IPS DF 6.9 (cell line): ENCODE measurements around the gene PTPN14.

Experiments
- DNase-seq: peaks from one replicate; pipeline ENCODE4 v3.0.0-alpha.2; 2013; ENCODE audit warnings: low read depth, low spot score
- H3K27ac ChIP-seq: one replicate; pipeline ENCODE4 v1.5.1; 2013; ENCODE audit warnings: low read length, control low read depth
- H3K27me3 ChIP-seq: 2 replicates; pipeline ENCODE4 v1.6.1; 2013; ENCODE audit warnings: mild to moderate bottlenecking, low read length; ENCODE audit not compliant: control insufficient read depth, insufficient read depth
- H3K36me3 ChIP-seq: 2 replicates; pipeline ENCODE4 v1.6.1; 2013; ENCODE audit warnings: low read length; ENCODE audit not compliant: control insufficient read depth, insufficient read depth
- H3K4me1 ChIP-seq: 2 replicates; pipeline ENCODE4 v1.6.1; 2013; ENCODE audit warnings: low read length; ENCODE audit not compliant: control insufficient read depth, insufficient read depth
- H3K4me3 ChIP-seq: 2 replicates; pipeline ENCODE4 v1.5.1; 2013; ENCODE audit warnings: mild to moderate bottlenecking, low read length
- H3K9me3 ChIP-seq: 2 replicates; pipeline ENCODE4 v1.6.1; 2013; ENCODE audit warnings: low read length, inconsistent platforms; ENCODE audit not compliant: control insufficient read depth, insufficient read depth
- WGBS: extraction: QIAGEN DNeasy Blood & Tissue Kit; methylation state at CpG from one replicate; pipeline ENCODE4 v1.1.7; 2013; ENCODE audit warnings: mixed read lengths, missing lambda C conversion rate; ENCODE audit not compliant: insufficient read length, insufficient coverage; 5-methylcytosine and 5-hydroxymethylcytosine counted together

Gene PTPN14

DNA sequence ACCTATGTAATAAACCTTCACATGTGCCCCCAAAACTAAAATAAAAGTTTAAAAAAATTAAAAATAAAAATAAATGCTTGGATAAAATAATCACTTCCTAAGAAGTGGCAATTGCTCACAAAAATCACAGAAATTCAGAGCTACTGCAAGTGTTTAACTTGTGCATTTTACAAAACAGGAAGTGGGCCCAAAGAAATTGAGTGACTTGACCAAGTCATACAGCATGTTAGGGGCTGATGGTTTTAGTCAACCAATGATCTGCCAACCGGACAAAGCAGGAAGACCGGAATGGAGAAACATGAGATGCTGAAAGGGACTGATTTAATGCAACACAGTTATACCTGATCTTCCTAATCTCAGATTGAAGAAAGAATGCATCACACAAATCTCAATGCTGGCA, 173.9 kb downstream of the PTPN14 start:
- no peak for DNase-seq
- H3K36me3 ChIP-seq, result peaks cover 3% of the 10 kb centered on the region; the same call in 1 of the 2 replicates
- no peak overlapping the region for H3K27ac ChIP-seq
- WGBS, result no CpG with 5 or more reads among the region's 2 CpGs
- H3K27me3 ChIP-seq, result no peaks in the 10 kb centered on the region
- H3K4me1 ChIP-seq, result 0 out of 2 replicates have a peak, but pooled peaks cover 1% of the 10 kb centered on the region
- H3K4me3 ChIP-seq, result no peak overlapping the region
- H3K9me3 ChIP-seq, result no peaks in the 10 kb centered on the region

DNA sequence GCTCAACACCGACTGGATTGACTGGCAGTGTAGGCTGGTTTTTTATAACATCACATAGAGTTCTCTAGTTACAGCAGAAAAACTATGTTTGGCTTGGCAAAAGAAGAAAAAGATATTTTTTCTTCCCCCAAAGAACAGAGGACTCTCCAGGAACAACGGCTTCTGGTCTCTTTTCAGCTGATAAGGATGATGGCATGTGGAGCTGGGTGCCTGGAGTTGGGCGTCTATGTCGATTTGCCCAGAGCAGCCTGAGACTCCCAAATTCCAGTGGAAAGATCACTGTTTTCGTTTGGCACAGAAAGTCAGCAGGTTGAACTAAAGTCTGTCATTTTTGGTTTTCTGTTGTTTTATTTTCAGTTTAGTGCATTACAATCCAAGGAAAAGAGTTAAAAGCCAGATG, 179.3 kb downstream of the PTPN14 start:
- peaks cover 6% of the 10 kb centered on the region; the same call in 1 of the 2 replicates for H3K36me3 ChIP-seq
- WGBS, result no CpG with 5 or more reads among the region's 5 CpGs
- no peak overlapping the region for H3K27ac ChIP-seq
- H3K9me3 ChIP-seq, result no peaks in the 10 kb centered on the region
- no peak overlapping the region for H3K4me3 ChIP-seq
- DNase-seq, result no peak
- H3K4me1 ChIP-seq, result no peaks in the 10 kb centered on the region
- no peaks in the 10 kb centered on the region for H3K27me3 ChIP-seq

DNA sequence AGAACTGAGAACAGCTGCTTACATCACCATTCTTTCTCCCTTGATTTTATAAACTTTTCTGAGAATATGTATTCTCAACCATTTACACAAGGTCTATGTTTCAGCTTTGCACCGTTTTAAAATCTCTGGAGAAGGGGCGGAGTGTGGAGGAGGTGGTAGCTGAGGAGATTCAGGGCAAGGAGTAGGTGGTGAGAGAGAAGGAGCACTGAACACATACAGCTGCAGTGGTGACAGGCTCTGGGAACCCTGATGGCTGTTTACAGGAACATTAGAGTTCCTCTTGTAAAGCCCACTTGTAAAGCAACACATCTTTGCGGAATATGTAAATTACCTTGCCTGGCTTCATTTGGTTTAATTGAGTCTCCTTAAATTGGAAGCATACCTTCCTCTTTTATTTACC, 180.8 kb downstream of the PTPN14 start:
- H3K27ac ChIP-seq, result no peak overlapping the region
- no peaks in the 10 kb centered on the region for H3K27me3 ChIP-seq
- no CpG with 5 or more reads among the region's 3 CpGs for WGBS
- peaks cover 3% of the 10 kb centered on the region; the same call in 1 of the 2 replicates for H3K36me3 ChIP-seq
- DNase-seq, result no peak
- no peaks in the 10 kb centered on the region for H3K4me1 ChIP-seq
- no peak overlapping the region for H3K4me3 ChIP-seq
- H3K9me3 ChIP-seq, result no peaks in the 10 kb centered on the region

DNA sequence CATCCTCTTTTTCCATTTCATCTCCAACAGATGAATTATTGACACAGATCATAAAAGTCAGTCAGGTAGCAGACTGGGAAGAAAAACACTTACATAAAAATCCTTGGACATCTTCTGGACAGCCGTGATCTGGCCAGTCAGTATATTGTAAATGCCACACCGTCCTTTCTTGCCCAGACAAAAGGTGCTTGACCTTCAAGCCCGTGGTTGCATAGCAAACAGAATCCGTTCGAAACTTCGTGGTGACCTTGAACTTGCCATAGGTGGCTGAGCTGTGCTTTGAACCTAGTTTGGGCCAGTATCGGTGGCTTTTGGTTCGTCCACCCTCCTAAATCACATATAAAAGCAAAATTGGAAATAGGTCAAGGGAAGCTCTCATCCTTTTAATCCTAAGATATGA, 182.0 kb downstream of the PTPN14 start:
- H3K9me3 ChIP-seq, result no peaks in the 10 kb centered on the region
- no peak for DNase-seq
- H3K4me3 ChIP-seq, result no peak overlapping the region
- no CpG with 5 or more reads among the region's 8 CpGs for WGBS
- no peaks in the 10 kb centered on the region for H3K27me3 ChIP-seq
- H3K4me1 ChIP-seq, result no peaks in the 10 kb centered on the region
- peaks cover 7% of the 10 kb centered on the region for H3K36me3 ChIP-seq
- no peak overlapping the region for H3K27ac ChIP-seq

DNA sequence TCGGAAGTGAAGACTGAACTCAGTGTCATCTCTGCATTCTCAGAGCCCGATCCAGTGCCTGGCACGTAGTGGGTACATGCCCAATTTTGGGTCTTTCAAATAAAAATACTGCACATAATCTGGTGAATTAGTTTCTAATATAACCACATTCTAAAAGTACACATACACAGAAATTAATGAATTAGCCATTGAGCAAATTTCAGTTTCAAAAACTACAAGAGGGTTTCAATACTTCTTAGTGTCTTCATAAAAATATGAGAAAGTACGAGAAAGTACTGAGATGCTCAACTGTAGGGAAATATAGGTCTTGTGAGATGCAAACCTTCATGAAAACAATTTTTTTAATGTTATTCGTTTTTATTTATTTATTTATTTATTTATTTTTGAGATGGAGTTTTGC, 183.6 kb downstream of the PTPN14 start:
- H3K4me3 ChIP-seq, result no peak overlapping the region
- DNase-seq, result no peak
- no peaks in the 10 kb centered on the region for H3K9me3 ChIP-seq
- H3K4me1 ChIP-seq, result no peaks in the 10 kb centered on the region
- H3K27me3 ChIP-seq, result no peaks in the 10 kb centered on the region; the same call in 1 of the 2 replicates
- no CpG with 5 or more reads among the region's 5 CpGs for WGBS
- peaks cover 14% of the 10 kb centered on the region for H3K36me3 ChIP-seq
- no peak overlapping the region for H3K27ac ChIP-seq

DNA sequence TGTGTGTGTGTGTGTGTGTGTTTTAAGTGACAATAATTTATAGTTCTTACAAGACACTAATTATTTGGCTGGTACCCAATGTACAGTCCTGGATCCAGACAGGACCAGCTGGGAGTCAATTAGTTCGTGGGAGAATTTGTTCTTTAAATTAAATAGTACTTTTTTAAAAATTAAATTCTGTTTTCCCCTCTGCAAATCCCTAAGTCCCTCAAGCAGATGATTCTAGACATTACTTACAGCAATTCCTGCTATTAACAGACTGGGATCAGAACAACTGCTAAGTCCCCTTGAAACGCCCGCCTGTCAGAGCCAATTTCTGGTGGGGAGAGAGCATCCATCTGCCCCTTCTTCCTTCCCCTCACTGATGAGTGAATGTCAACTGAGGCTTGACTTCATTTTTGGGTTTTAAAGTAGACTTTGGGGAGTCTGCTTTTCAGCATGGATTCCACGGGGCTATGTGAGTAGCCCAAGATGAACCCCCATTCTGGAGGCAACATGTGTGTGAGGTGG, 186.6 kb downstream of the PTPN14 start:
- Histone ChIP-seq H3K27ac (no peak overlapping the region), H3K4me1 (no peaks in the 10 kb centered on the region), H3K36me3 (peaks cover 17% of the 10 kb centered on the region), H3K9me3 (no peaks in the 10 kb centered on the region), H3K4me3 (no peak overlapping the region), H3K27me3 (no peaks in the 10 kb centered on the region; the same call in 1 of the 2 replicates)
- WGBS, result no CpG with 5 or more reads among the region's 4 CpGs
- no peak for DNase-seq

DNA sequence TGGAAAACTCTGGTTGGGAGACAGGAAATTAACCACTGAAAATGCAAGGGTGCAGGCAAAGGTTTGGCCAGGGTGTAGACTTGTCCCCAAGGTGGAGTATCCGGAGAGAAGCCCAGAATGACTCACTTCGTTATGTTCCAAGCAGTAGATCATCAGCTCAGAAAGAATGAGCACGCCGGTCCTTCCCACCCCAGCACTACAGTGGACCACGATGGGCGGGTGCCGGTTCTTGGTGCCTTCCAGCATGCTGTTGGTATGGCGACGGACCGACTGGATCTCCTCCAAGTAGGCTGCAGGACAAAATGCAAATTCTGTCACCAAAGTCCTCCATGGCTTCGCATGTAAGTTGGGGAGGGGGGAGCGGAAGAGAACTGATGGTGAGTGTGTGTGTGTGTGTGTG, 187.0 kb downstream of the PTPN14 start:
- Histone ChIP-seq H3K9me3 (no peaks in the 10 kb centered on the region), H3K27ac (no peak overlapping the region), H3K27me3 (no peaks in the 10 kb centered on the region; the same call in 1 of the 2 replicates), H3K4me3 (no peak overlapping the region), H3K36me3 (peaks cover 17% of the 10 kb centered on the region), H3K4me1 (no peaks in the 10 kb centered on the region)
- no CpG with 5 or more reads among the region's 12 CpGs for WGBS
- no peak for DNase-seq

DNA sequence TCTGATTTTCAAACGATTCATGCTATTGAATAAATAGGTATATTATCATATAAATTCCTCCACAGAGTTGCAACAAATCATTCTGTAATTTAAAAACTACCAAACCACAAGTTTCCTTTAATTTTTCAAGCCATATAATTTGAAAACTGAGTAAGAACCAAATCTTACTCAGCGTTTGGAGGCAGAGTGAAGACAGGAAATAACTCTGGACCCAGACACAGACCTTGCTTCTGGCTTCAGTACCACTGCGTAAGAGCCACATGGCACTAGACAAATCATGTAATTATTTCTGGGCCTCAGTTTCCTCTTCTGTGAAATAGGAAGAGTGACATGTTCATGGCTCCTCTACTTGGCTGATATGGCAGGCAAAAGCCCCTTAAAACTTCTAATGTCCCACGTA, 188.0 kb downstream of the PTPN14 start:
- Histone ChIP-seq H3K4me3 (no peak overlapping the region), H3K27ac (no peak overlapping the region), H3K4me1 (no peaks in the 10 kb centered on the region), H3K36me3 (peaks cover 14% of the 10 kb centered on the region), H3K9me3 (no peaks in the 10 kb centered on the region), H3K27me3 (no peaks in the 10 kb centered on the region; the same call in 1 of the 2 replicates)
- no peak for DNase-seq
- no CpG with 5 or more reads among the region's 4 CpGs for WGBS

DNA sequence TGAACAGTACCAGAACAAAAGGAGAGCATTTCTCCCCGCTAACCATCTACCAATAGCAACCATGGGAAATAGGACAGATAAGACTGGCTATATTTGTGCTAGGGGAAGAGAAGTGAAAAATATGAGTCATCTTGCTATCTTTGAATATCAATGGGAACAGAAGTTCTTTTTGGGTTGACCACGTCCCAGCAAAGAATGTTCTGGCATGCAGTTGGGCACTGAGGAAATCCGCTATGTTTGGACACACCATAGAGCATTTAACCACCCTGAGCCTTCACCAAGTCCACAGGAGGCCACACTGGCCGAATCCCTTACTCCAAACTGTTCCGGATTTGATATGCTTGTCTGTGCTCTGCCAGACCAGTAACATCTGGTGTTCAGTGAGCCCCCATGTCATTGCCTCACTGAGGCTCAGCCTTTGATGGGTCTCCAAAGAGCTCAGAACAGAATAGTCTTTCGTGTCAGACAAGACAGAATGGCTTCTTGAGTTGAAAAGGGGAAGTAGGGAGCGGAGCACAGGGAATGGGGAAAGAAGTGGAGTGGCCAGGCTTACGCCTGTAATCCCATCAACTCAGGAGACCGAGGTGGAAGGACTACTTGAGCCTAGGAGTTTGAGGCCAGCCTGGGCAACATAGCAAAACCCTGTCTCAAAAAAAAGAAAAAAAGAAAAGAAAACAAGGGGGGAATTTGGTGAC, 189.1 kb downstream of the PTPN14 start:
- Histone ChIP-seq H3K9me3 (no peaks in the 10 kb centered on the region), H3K4me1 (no peaks in the 10 kb centered on the region), H3K27ac (no peak overlapping the region), H3K27me3 (no peaks in the 10 kb centered on the region; the same call in 1 of the 2 replicates), H3K4me3 (no peak overlapping the region), H3K36me3 (peaks cover 14% of the 10 kb centered on the region)
- no CpG with 5 or more reads among the region's 9 CpGs for WGBS
- DNase-seq, result no peak

DNA sequence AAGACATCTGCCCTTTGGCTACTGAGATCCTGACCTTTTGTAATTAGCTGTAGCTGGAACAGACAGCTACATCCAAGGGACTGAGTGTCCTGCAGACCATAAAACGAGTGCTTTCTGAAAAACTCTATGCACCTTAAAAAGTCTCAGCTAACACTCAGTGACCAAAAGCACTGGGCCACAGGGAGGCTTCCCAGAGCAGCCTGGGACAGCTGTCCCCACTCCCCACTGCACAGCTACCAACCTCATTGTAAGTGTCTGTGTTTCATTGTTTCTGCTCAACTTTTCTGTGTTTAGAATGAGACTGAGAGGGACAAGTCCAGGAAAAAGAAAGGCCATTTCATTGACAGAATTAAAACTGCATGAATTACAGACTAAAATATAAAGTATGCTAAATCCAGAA, 189.8 kb downstream of the PTPN14 start:
- no CpG with 5 or more reads among the region's 1 CpG for WGBS
- Histone ChIP-seq H3K36me3 (peaks cover 14% of the 10 kb centered on the region), H3K9me3 (no peaks in the 10 kb centered on the region), H3K4me1 (no peaks in the 10 kb centered on the region), H3K27me3 (no peaks in the 10 kb centered on the region; the same call in 1 of the 2 replicates), H3K4me3 (no peak overlapping the region), H3K27ac (no peak overlapping the region)
- no peak for DNase-seq
